Aorta (tissue), 5 donors: ENCODE measurements around the gene LCN2. TPM values are rescaled to one million over a fixed set of nuclear protein-coding genes. Genes with fewer than 3 reads are reported as not detected.
A peak's percentile ranks its signal among the peaks of the same experiment; 100 is the strongest.

Experiments
- ATAC-seq: fragments of 200-7000 bp; cut with Tn5 transposase; one replicate; pipeline ENCODE4 v1.9.1; 2022; ENCODE audit warnings: moderate library complexity; ENCODE audit not compliant: low FRiP score
- DNase-seq, 2 donors: peaks; one replicate each; pipeline ENCODE4 v3.0.0-alpha.2; 2020
- H3K27ac ChIP-seq, 2 donors: one replicate each; pipeline ENCODE4 v1.5.1; 2013; ENCODE audit warnings: low read length in 2 of 2, mild to moderate bottlenecking in 2 of 2, moderate library complexity in 2 of 2, control low read depth in 1 of 2, inconsistent platforms in 1 of 2, low read depth in 1 of 2
- H3K27me3 ChIP-seq, 2 donors: one replicate each; pipeline ENCODE4 v1.6.1; 2013; ENCODE audit warnings: control low read depth in 1 of 2, low read length in 1 of 2, mild to moderate bottlenecking in 1 of 2, moderate library complexity in 1 of 2; ENCODE audit not compliant: insufficient read depth in 2 of 2, control insufficient read depth in 1 of 2
- H3K36me3 ChIP-seq, 2 donors: one replicate each; pipeline ENCODE4 v1.6.1; 2013; ENCODE audit warnings: control low read depth in 1 of 2, low read length in 1 of 2, mild to moderate bottlenecking in 1 of 2; ENCODE audit not compliant: insufficient read depth in 2 of 2, control insufficient read depth in 1 of 2
- H3K4me1 ChIP-seq, 2 donors: one replicate each; pipeline ENCODE4 v1.6.1; 2013; ENCODE audit warnings: low read length in 2 of 2, control low read depth in 1 of 2, mild to moderate bottlenecking in 1 of 2, moderate library complexity in 1 of 2; ENCODE audit not compliant: insufficient read depth in 2 of 2, control insufficient read depth in 1 of 2
- H3K4me3 ChIP-seq, 2 donors: one replicate each; pipeline ENCODE4 v1.5.1; 2013; ENCODE audit warnings: low read length in 2 of 2, control low read depth in 1 of 2, mild to moderate bottlenecking in 1 of 2
- H3K9me3 ChIP-seq: one replicate; pipeline ENCODE4 v1.6.1; 2013; ENCODE audit warnings: mild to moderate bottlenecking, low read length; ENCODE audit not compliant: control insufficient read depth
- WGBS, 2 donors: extraction: QIAGEN DNeasy Blood & Tissue Kit; methylation state at CpG; one replicate each; pipeline ENCODE4 v1.1.7; 2013; 5-methylcytosine and 5-hydroxymethylcytosine counted together
- intact Hi-C, 2 donors: fragments of 100-400 bp; cut with DNase I; formaldehyde crosslinking; loops; one replicate each; pipeline versions ENCODE4 v1.14.2 to v1.15.0; 2022
- polyA plus RNA-seq, 2 donors: library from polyadenylated mRNA; stranded (reverse); fragments of 200-250 nt; gene quantifications; one replicate each; pipeline ENCODE4 v1.2.3, GENCODE V29; 2013
- total RNA-seq, 2 donors: library from RNA; stranded (reverse); fragmentation: NEBNext Ultra II Directional; extraction: Animal tissue kit (Norgen Biotek cat#: 25700); gene quantifications; one replicate each; pipeline ENCODE4 v1.2.1, GENCODE V29; 2021
- donor health status: healthy with polysubstance abuse.
- donor health status: Bipolar disorder and iron deficiency.
- donor health status: DM: no; HTN: no; CAD: no.
- donor health status: DM: no; HTN: no; CAD: no.
- donor health status: DM: yes; HTN: yes; CAD: no.

LCN2 gene
- total and polyA plus RNA-seq, 4 donors, result 0.84 to 5.6 (median 1.0) TPM

- H3K36me3 ChIP-seq, result peaks cover 0 to 16% of the 10 kb centered on the region in 2 donors
- H3K27me3 ChIP-seq, result no peaks in the 10 kb centered on the region
- H3K4me1 ChIP-seq, result no peaks in the 10 kb centered on the region
- DNase-seq (peak in 1 of 2 donors; percentile 67), ATAC-seq (no peak)
- H3K27ac ChIP-seq, result no peak overlapping the region
- H3K4me3 ChIP-seq, result no peak overlapping the region
- H3K9me3 ChIP-seq, result no peaks in the 10 kb centered on the region
- intact Hi-C loops, result loop anchor here in 1 of 2 donors (5.0 kb wide), 1 partner anchor 42 kb away; no protein-coding TSS in a partner anchor
- WGBS, 2 donors, result 75 to 77% methylated on average over 6 of the region's 6 CpGs
Measured at GRCh38 chr9:128104171-128104618, 45.1 kb upstream of the LCN2 start.

GRCh38 chr9:128105538-128106175 is 43.6 kb upstream of the LCN2 start:
- H3K36me3 ChIP-seq, result peaks cover 0 to 16% of the 10 kb centered on the region in 2 donors
- ATAC-seq (no peak), DNase-seq (peak in 1 of 2 donors; percentile 57)
- H3K27ac ChIP-seq, result no peak overlapping the region
- intact Hi-C loops, result no loop called here
- no peaks in the 10 kb centered on the region for H3K27me3 ChIP-seq
- WGBS, 2 donors, result 86% methylated on average over 21 of the region's 21 CpGs
- H3K4me1 ChIP-seq, result no peaks in the 10 kb centered on the region
- no peak overlapping the region for H3K4me3 ChIP-seq
- H3K9me3 ChIP-seq, result no peaks in the 10 kb centered on the region

GRCh38 chr9:128106181-128106939 is 42.9 kb upstream of the LCN2 start:
- peaks cover 0 to 16% of the 10 kb centered on the region in 2 donors for H3K36me3 ChIP-seq
- H3K4me1 ChIP-seq, result no peaks in the 10 kb centered on the region
- no peaks in the 10 kb centered on the region for H3K27me3 ChIP-seq
- H3K9me3 ChIP-seq, result no peaks in the 10 kb centered on the region
- intact Hi-C loops, result no loop called here
- 89 to 91% methylated on average over 23 of the region's 23 CpGs for WGBS, 2 donors
- DNase-seq, result peak in 1 of 2 donors; percentile 71
- H3K27ac ChIP-seq, result no peak overlapping the region
- ATAC-seq, result no peak
- no peak overlapping the region for H3K4me3 ChIP-seq

GRCh38 chr9:128106940-128107467 is 42.2 kb upstream of the LCN2 start:
- H3K27ac ChIP-seq, result no peak overlapping the region

GRCh38 chr9:128107468-128108268 is 41.6 kb upstream of the LCN2 start:
- Histone ChIP-seq H3K4me3 (no peak overlapping the region), H3K27me3 (no peaks in the 10 kb centered on the region), H3K4me1 (no peaks in the 10 kb centered on the region), H3K9me3 (no peaks in the 10 kb centered on the region), H3K27ac (no peak overlapping the region), H3K36me3 (peaks cover 0 to 14% of the 10 kb centered on the region in 2 donors)
- peak in 1 of 2 donors; percentile 72 for DNase-seq
- no peak for ATAC-seq
- WGBS, 2 donors, result 67 to 73% methylated on average over 18 of the region's 18 CpGs
- intact Hi-C loops, result no loop called here

More at GRCh38 chr9:128106940-128107467, 42.2 kb upstream of the LCN2 start:
- DNase-seq, result peak in 1 of 2 donors; percentile 59
- Histone ChIP-seq H3K4me3 (no peak overlapping the region), H3K36me3 (peaks cover 0 to 16% of the 10 kb centered on the region in 2 donors), H3K9me3 (no peaks in the 10 kb centered on the region), H3K27me3 (no peaks in the 10 kb centered on the region), H3K4me1 (no peaks in the 10 kb centered on the region)
- intact Hi-C loops, result no loop called here
- 85 to 87% methylated on average over 23 of the region's 23 CpGs for WGBS, 2 donors
- ATAC-seq, result no peak

- no peaks in the 10 kb centered on the region for H3K27me3 ChIP-seq
- DNase-seq (peak in 1 of 2 donors; percentile 63), ATAC-seq (no peak)
- H3K27ac ChIP-seq, result no peak overlapping the region
- 76 to 78% methylated on average over 15 of the region's 15 CpGs for WGBS, 2 donors
- no peaks in the 10 kb centered on the region for H3K9me3 ChIP-seq
- intact Hi-C loops, result no loop called here
- no peak overlapping the region for H3K4me3 ChIP-seq
- no peaks in the 10 kb centered on the region for H3K4me1 ChIP-seq
- H3K36me3 ChIP-seq, result peaks cover 0 to 14% of the 10 kb centered on the region in 2 donors
Measured at GRCh38 chr9:128108269-128109049, 40.8 kb upstream of the LCN2 start.

- Histone ChIP-seq H3K4me1 (no peaks in the 10 kb centered on the region), H3K27ac (no peak overlapping the region), H3K4me3 (no peak overlapping the region), H3K9me3 (no peaks in the 10 kb centered on the region), H3K27me3 (no peaks in the 10 kb centered on the region), H3K36me3 (peaks cover 0 to 14% of the 10 kb centered on the region in 2 donors)
- WGBS, 2 donors, result 73% methylated on average over 20 of the region's 20 CpGs
- DNase-seq (peak; percentile 28 to 51), ATAC-seq (no peak)
- intact Hi-C loops, result no loop called here
Measured at GRCh38 chr9:128109050-128109709, 40.1 kb upstream of the LCN2 start.
